Fibroblast of lung (primary cell): ENCODE data around the gene RUFY1.
"Not testable (repeated sequence)": the region's sequence is repeated elsewhere in the genome, so short reads cannot be mapped to it uniquely, and the experiment has no call there.

Source experiments
- CTCF ChIP-seq, 2 donors: IDR thresholded peaks in 1 of 2; conservative IDR thresholded peaks in 1 of 2; 1 replicate in 1 of 2; 2 replicates in 1 of 2; pipeline ENCODE4 v1.5.1; 2011 to 2012; ENCODE audit warnings: low read length in 2 of 2, control low read depth in 1 of 2, inconsistent platforms in 1 of 2, low read depth in 1 of 2, mild to moderate bottlenecking in 1 of 2
- EZH2 ChIP-seq: IDR thresholded peaks from 2 replicates; pipeline ENCODE4 v1.5.1; 2012; ENCODE audit warnings: low read length, control low read depth, mild to moderate bottlenecking; ENCODE audit errors: missing control alignments

- TF ChIP-seq EZH2; CTCF (conservative IDR thresholded peaks at IDR 0.05 in 1 of 2, IDR thresholded peaks at IDR 0.05 in 1 of 2; ENCODE audit: low read depth in 1 of 2, low read length in 2 of 2): not testable (repeated sequence)
Measured at GRCh38 chr5:179639296-179639695, 88.9 kb downstream of the RUFY1 start.
